ENCODE results near the gene ROCK1. TPM values are rescaled to one million over a fixed set of nuclear protein-coding genes. Genes with fewer than 3 reads are reported as not detected.

ROCK1 gene
- total RNA-seq, 1 donor from 2014 or later: 16.6 TPM

DNA sequence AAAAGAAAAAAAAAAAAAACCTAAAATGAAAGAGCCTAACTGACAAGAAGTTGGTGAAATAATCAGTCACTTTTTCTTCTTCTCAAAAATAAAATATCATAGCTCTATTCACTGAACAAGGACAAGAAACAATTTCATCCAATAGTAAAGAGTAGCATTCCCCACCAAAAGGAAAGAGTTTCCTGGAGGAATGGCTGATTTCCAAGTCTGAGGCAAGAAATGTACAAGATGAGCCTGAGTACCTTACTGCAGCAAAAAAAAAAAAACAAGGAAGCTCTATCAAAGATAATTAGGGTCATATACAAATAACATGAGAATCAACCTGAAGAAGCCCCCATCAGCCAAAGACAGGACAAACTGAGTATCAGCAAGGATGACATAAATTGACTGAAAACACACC lies 11.5 kb downstream of the ROCK1 start:
- no peaks in the 10 kb centered on the region for H3K27me3 ChIP-seq (ENCODE audit: control insufficient read depth, insufficient read depth, low read length)
- TF ChIP-seq, protein P1, sequence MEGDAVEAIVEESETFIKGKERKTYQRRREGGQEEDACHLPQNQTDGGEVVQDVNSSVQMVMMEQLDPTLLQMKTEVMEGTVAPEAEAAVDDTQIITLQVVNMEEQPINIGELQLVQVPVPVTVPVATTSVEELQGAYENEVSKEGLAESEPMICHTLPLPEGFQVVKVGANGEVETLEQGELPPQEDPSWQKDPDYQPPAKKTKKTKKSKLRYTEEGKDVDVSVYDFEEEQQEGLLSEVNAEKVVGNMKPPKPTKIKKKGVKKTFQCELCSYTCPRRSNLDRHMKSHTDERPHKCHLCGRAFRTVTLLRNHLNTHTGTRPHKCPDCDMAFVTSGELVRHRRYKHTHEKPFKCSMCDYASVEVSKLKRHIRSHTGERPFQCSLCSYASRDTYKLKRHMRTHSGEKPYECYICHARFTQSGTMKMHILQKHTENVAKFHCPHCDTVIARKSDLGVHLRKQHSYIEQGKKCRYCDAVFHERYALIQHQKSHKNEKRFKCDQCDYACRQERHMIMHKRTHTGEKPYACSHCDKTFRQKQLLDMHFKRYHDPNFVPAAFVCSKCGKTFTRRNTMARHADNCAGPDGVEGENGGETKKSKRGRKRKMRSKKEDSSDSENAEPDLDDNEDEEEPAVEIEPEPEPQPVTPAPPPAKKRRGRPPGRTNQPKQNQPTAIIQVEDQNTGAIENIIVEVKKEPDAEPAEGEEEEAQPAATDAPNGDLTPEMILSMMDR (IDR thresholded peaks at IDR 0.05; ENCODE audit: insufficient read depth, low read length, severe bottlenecking): no peak
- H3K36me3 ChIP-seq (ENCODE audit: control insufficient read depth, insufficient read depth, low read length): no peaks in the 10 kb centered on the region
- no peak overlapping the region for H3K4me3 ChIP-seq (ENCODE audit: low read depth, low read length)
- DNase-seq (ENCODE audit: low read depth) (no peak), FAIRE-seq (no peak)

DNA sequence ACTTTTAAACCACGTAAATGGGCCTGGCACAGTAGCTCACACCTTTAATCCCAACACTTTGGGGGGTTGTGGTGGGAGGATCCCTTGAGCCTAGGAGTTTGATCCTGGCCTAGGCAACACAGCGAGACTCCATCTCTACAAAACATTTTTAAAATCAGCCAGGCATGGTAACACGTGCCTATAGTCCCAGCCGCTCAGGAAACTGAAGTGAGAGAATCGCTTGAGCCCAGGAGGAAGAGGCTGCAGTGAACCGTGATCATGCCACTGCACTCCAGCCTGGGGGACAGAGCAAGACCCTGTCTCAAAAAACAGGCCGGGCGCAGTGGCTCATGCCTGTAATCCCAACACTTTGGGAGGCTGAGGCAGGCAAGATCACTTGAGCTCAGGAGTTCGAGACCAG lies 12.2 kb downstream of the ROCK1 start:
- H3K4me3 ChIP-seq (ENCODE audit: low read depth, low read length): no peak overlapping the region
- H3K36me3 ChIP-seq (ENCODE audit: control insufficient read depth, insufficient read depth, low read length): no peaks in the 10 kb centered on the region
- TF ChIP-seq, protein P1 (IDR thresholded peaks at IDR 0.05; ENCODE audit: insufficient read depth, low read length, severe bottlenecking): no peak
- DNase-seq (ENCODE audit: low read depth) (no peak), FAIRE-seq (no peak)
- no peaks in the 10 kb centered on the region for H3K27me3 ChIP-seq (ENCODE audit: control insufficient read depth, insufficient read depth, low read length)

DNA sequence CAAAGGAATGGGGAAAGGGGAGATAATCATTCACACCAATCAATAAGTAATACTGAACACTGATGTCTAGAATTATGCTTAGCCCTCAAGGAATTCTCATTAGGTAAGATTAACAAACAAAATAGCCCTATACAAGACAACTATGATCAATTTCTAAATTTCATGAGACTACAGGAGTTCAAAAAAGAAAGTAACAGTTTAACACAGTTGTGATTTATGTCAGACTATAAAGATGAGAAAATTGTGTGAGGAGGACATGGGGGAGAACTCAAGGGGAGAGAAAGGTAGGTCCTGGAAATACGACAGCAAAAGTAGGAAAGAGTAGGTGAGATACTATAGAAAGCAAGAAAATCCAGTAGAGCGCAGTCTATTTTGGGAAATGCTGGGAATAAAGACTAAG lies 14.9 kb downstream of the ROCK1 start:
- FAIRE-seq (peak; percentile 18), DNase-seq (ENCODE audit: low read depth) (no peak)
- TF ChIP-seq, protein P1 (IDR thresholded peaks at IDR 0.05; ENCODE audit: insufficient read depth, low read length, severe bottlenecking): no peak
- Histone ChIP-seq H3K4me3 (ENCODE audit: low read depth, low read length) (no peak overlapping the region), H3K27me3 (ENCODE audit: control insufficient read depth, insufficient read depth, low read length) (no peaks in the 10 kb centered on the region), H3K36me3 (ENCODE audit: control insufficient read depth, insufficient read depth, low read length) (no peaks in the 10 kb centered on the region)

DNA sequence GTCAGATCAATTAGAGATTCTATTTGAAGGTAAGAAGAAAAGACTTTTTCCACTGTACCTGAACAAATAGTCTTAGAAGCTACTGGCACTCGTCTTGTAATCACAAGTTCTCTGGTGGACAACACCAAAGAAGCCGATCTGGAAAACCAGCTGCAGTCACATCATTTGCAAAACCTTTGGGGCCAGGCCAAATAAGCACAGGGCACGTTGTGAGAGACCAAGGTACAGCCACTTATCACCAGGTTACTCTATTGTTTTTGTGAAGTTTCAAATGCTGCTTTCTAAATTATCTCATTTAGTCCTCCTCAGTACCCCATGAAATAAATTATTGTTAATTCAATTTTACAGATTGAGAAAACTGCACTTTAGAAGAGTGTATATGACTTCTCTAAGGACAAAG lies 18.5 kb downstream of the ROCK1 start:
- FAIRE-seq (no peak), DNase-seq (ENCODE audit: low read depth) (no peak)
- TF ChIP-seq, protein P1 (IDR thresholded peaks at IDR 0.05; ENCODE audit: insufficient read depth, low read length, severe bottlenecking): no peak
- Histone ChIP-seq H3K27me3 (ENCODE audit: control insufficient read depth, insufficient read depth, low read length) (no peaks in the 10 kb centered on the region), H3K36me3 (ENCODE audit: control insufficient read depth, insufficient read depth, low read length) (no peaks in the 10 kb centered on the region), H3K4me3 (ENCODE audit: low read depth, low read length) (no peak overlapping the region)

DNA sequence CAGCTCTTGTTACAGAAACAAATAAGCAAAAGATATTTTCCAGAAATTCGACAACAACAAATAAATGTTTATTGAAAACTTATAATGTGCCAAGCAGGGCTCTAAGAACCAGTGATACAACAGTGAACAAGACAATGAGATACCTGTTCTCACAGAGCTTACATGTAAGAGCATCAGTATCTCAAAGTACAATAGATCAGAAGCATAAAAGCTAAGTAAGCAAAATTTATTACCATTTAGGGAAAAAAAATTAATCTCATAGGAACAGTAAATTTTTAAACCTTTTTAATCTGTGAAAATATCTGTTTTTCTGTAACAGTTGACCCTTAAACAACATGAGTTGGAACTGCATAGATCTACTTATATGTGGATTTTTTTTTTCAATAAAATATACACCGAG lies 20.9 kb downstream of the ROCK1 start:
- no peak for FAIRE-seq

More for the DNA sequence above, 20.9 kb downstream of the ROCK1 start:
- H3K36me3 ChIP-seq (ENCODE audit: control insufficient read depth, insufficient read depth, low read length): no peaks in the 10 kb centered on the region
- TF ChIP-seq, protein P1 (IDR thresholded peaks at IDR 0.05; ENCODE audit: insufficient read depth, low read length, severe bottlenecking): no peak
- DNase-seq (ENCODE audit: low read depth): no peak
- no peaks in the 10 kb centered on the region for H3K27me3 ChIP-seq (ENCODE audit: control insufficient read depth, insufficient read depth, low read length)
- no peak overlapping the region for H3K4me3 ChIP-seq (ENCODE audit: low read depth, low read length)
